Limb (tissue), 2 donors: ENCODE results near the gene ZNF527.
"Not testable (repeated sequence)": the region's sequence is repeated elsewhere in the genome, so short reads cannot be mapped to it uniquely, and the experiment has no call there.

Experiments
- DNase-seq, 2 donors: peaks; one replicate each; pipeline ENCODE4 v3.0.0-alpha.2; 2016; ENCODE audit errors: extremely low spot score in 2 of 2

Gene ZNF527

DNA sequence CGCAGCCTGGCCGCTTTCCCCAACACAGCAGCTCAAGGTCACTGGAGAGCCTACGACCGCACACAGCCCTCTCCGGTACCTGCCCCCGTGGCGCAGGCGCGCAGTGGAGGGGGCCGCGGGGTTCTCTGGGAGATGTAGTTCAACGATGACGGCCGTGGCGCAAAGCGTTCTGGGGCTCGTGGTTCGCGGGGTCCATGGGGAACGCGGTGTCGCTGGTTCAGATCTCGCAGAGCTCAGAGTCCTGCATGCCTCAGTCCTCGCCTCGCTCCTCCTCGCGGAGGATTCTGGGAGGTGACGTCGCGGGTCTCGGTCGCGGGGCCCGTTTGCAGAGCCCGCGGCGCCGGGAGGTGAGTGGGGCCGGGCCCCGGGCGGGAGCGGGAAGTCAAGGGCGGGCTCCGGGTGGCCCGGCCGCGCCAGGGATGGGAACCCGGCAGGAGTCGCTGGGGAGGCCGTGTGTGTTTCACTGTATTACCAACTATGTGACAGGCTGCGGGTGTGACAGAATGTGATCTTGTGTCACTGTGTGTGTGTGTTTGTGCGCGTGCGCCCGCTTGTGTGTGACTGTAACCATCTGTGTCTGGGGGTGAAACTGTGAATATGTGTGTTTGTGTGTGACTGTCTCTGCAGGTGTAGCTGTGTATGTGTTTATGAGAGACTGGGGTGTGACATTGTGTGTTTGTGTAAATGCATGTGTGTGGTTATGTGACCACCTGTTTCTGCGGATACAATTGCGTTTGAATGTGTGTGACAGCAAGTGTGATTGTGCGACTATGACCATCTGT is at the start of gene ZNF527:
ZNF527 (plus strand) TSS at position 220 of the 782 bp plus-strand sequence. CDS start 3,100 bp downstream, outside the sequence.
- DNase-seq: peak; percentile 97 to 98

DNA sequence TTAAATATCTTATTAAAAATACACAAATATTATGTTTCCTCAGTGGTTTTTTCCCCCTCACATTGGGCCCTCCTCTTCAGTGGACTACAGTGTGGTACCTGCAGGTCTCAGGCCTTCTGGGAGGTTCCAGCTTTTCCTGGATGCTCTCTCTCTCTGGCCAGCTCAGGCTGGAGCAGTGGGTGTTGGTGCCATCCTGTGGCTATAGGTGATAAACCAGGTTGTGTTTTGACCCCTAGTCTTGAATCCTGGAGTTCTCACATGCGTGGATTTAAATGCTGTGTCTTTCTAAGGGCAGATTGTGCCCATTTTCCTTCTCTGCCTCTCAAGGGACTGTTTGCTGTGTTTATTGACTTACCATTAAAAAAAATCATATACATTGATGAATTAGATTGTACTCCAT is 41.2 kb upstream of the ZNF527 start:
- no peak for DNase-seq

DNA sequence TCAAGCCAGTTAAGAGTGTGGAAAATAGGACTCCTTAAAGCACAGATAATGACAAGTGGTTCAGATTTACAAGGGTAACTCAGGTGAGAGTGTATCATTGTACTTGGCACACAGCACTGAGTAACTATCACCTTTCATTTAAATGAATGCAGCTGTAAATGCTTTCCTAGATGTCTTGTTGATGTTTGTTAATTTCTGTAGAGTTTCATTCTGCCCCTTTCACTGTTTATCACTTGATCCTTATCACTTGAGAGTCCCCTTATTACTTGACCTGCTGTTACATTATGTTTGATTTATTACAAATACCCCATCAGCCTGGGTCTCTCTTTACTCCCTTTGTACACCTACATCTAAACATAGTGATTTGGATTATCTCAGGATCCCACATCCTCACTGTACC is 38.1 kb upstream of the ZNF527 start:
- DNase-seq: no peak

DNA sequence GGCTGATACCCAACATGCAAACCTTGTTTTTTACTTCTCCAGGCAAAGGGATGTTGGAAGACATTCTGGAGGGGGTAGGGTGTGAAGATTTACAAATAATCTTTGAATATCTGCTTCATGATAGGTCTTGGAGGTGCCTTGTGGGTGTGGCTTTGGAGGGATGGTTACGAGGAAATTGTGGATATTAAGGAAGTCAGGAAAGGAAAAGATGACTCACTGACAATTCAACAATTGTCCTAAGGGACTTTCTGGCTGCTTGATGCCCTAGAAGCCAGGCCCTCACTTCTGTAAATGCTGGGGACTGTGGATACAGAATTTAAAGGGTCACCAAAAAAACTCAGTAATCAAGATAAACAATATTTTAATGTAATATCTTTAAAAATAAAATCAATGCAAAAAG is 37.4 kb upstream of the ZNF527 start:
- DNase-seq: no peak

DNA sequence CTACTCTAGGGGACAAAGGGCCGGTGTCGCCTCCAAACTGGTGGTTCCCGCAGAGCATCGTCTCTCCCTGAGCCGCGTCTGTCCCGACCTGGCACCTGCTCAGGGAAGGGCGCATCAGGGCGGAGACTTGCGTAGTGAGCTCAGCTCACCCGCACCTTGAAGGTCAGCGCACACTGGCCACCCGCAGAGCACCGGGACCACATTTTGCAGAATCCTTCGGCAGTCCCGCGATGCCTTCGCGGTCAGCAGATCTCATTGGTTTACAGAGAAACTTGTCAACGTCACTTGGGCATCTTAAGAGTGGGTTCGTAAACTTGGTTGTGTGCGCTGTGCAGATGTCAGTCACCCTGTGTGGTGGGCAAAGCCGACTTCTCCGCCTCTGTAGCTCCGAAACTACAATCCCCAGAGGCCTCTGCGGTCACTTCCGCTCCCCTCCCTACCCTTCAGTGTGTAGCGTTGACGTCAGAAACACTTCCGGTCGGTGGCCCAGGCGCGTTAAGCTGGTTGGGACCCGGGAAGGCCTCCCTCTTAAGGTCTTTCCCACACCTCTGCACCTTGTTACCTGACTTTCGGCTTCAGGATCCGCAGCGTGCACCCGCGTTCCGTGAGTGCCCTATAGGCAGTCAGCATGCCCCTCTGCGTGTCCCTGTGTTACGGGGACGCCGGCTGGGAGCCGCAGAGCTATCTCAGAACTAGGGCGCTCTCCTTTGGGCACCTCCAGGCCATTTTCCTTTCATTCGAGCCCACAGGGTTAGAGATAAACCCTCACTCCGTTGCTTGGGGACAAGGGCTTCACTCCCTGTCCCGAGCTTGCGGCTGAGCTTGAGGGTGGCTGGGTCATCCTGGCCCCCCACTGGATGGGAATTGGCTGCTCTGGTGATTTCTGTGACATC is 36.5 kb upstream of the ZNF527 start:
- peak; percentile 94 for DNase-seq

DNA sequence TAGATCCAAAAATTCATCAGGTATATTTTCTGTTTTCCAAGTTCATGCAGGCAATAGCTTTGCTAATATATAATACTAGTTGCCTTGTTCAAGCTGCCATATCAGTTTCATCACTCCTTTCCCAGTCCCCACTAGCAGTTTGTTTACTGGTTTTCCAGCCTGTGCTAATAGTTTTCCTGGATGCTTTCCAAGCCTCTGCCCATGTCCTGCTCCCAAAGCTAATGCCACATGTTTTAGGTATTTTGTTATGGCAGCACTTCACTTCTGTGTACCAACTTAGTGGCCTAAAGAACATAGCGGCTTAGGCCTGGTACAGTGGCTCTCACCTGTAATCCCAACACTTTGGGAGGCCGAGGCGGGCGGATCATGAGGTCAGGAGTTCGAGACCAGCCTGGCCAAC is 28.1 kb upstream of the ZNF527 start:
- DNase-seq: no peak

DNA sequence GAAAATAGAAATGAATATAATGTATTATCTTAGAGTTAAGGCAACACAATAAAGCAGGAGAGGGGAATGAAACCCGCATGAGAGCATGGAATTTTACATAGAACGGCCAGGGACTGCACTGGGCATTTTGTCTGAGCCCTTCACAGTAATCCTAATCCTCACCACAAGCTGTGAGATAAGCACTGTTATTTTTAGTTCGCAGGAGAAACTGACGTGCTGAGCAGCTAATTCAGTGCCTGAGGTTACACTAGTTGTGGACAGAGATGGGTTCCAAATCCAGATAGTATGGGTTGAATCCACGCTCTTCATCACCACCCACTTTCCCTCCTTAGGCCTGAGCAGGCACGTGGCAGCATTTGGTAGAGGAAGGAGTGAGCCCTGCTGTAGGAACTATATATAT is 24.8 kb upstream of the ZNF527 start:
- DNase-seq: no peak

DNA sequence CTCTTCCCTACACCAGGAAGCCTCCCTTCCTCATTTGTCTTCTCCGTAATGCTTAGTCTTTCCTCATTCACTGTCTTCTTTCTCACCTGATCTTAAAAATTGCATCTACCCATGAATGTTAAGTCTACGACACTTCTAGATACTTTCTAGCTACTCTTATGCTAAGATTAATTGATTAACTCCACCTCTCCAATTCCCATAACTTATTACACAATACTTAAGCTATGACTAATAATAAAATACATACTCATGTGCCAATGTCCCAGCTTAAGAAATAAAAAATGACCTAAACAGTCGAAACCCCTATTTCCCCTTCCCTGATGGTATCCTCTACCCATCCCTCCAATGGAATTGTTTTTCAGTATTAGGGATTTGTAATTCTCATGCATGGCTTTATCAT is 22.8 kb upstream of the ZNF527 start:
- DNase-seq: no peak

DNA sequence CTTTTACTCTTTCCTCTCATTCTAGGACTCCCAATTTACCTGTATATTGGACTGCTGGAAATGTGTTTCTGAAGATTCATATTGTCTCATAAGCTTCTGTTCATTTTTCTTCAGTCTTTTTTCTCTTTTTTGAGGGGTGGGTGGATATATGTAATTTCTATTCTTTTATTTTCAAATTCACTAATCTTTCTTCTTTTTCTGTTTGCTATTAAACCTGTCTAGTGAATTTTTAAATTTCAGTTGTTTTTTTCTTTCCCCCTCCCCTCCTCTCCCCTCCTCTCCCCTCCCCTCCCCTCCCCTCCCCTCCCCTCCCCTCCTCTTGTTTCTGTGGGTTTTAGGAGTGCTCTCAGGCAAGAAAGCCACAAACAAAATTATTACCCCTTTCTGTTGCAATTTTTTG is 16.9 kb upstream of the ZNF527 start:
- DNase-seq: no peak

DNA sequence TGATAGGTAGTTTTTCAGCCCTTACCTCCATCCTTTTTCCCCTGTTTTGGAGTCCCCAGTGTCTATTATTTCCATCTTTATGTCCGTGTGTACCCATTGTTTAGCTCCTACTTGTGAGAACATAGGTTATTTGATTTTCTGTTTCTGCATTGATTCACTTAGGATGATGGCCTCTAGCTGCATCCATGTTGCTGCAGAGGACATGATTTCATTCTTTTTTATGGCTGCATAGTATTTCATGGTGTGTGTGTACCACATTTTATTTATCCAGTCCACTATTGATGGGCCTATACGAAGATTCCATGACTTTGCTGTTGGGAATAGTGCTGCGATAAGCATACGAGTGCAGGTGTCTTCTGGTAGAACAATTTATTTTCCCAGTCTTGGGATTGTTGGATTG is 15.0 kb upstream of the ZNF527 start:
- DNase-seq: no peak

DNA sequence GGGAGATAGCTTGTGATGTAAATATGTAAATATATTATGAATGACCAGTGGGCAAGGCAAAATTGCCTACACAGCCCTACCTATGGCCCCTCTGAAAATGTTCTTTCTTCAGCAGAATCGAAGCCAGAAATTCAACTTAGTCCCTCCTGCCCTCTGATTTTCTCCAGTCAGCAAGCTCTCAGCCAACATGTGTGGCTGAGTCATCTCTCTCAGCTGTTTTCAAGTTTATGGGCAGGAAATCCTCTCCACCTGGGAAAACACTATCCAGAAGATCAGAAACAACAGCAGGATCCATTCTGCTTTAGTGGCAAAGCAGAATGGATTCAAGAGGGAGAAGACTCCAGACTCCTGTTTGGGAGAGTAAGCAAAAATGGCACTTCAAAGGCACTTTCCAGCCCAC is 8.9 kb upstream of the ZNF527 start:
- peak in 1 of 2 donors; percentile 2 for DNase-seq

DNA sequence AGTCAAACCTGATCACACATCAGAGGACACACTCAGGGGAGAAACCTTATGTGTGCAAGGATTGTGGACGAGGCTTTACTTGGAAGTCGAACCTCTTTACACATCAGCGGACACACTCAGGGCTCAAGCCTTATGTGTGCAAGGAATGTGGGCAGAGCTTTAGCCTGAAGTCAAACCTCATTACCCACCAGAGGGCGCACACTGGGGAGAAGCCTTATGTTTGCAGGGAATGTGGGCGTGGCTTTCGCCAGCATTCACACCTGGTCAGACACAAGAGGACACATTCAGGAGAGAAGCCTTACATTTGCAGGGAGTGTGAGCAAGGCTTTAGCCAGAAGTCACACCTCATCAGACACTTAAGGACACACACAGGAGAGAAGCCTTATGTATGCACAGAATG is 8.2 kb upstream of the ZNF527 start:
- DNase-seq: no peak

DNA sequence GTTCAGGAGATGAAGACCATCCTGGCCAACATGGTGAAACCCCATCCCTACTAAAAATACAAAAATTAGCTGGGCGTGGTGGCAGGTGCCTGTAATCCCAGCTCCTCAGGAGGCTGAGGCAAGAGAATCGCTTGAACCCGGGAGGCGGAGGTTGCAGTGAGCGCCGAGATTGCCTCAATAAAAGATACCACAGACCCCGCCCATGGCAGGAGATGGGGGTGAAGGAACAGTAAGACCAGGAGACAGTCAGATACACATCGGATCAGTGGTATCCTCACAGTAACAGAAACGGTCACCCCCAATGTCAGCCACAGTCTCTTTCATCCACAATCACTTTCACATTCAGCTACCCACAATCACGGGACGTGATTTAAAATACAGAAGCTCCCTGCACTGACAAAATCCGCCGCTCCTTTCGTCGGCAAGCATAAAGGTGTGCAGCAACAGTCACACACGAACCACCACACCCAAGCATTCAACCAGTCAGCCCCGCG is 466 bp upstream of the ZNF527 start:
- DNase-seq: not testable (repeated sequence)

DNA sequence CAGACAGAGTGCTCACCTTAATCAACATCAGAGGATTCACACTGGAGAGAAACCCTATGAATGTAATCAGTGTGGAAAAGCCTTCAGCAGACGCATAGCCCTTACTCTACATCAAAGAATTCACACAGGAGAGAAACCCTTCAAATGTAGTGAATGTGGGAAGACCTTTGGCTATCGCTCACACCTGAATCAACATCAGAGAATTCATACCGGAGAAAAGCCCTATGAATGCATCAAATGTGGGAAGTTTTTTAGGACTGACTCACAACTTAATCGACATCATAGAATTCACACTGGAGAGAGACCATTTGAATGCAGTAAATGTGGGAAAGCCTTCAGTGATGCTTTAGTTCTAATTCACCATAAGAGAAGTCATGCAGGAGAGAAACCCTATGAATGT is 18.3 kb downstream of the ZNF527 start:
- no peak for DNase-seq

DNA sequence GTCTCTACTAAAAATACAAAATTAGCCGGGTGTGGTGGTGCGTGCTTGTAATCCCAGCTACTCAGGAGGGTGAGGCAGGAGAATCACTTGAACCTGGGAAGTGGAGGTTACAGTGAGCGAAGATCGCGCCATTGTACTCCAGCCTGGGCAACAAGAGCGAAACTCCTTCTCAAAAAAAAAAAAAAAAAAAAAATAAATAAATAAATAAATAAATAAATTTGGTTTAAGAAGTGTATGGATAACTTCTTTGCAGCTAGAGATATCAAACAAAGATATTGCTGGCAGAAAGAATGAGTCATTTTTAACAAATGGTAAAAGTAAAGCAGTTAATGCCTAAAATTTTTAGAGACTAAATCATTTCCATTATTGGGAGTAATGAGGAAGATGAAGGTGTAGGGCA is 20.5 kb downstream of the ZNF527 start:
- DNase-seq: not testable (repeated sequence)

DNA sequence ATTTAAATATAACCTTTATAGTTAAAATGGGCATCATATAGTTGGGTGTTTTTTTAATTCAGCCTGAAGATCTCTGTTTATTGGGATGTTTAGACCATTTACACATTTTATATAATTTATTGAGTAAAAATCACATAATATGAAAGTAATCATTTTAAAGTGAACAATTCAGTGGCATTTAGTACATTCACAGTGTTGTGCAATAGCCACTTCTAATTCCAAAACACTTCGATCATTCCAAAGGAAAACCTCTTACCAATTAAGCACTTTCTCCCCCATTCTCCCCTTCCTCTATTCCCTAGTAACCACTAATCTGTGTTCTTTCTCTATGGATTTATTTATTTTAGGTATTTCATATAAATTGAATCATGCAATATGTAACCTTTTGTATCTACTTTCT is 30.2 kb downstream of the ZNF527 start:
- DNase-seq: no peak

DNA sequence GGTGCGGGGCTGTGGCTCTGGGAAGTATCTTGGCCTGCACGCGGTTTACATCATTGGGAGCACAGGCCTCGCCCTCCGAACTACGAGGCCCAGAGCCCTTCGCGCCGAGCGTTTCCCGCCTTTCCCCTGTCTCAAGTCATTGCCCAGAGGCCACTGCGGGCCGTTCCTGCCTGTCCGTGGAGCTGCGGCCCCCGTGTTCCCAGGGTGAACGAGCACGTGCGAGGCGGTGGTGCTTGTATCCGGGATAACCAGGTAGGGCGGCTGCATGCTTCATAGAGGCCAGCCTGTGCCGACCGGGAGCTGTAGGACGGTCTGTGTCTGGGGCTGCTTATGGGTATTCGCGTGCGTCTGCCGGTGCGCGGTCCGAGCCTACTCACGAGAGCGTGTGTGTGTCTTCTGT is 32.5 kb downstream of the ZNF527 start:
- DNase-seq: no peak

DNA sequence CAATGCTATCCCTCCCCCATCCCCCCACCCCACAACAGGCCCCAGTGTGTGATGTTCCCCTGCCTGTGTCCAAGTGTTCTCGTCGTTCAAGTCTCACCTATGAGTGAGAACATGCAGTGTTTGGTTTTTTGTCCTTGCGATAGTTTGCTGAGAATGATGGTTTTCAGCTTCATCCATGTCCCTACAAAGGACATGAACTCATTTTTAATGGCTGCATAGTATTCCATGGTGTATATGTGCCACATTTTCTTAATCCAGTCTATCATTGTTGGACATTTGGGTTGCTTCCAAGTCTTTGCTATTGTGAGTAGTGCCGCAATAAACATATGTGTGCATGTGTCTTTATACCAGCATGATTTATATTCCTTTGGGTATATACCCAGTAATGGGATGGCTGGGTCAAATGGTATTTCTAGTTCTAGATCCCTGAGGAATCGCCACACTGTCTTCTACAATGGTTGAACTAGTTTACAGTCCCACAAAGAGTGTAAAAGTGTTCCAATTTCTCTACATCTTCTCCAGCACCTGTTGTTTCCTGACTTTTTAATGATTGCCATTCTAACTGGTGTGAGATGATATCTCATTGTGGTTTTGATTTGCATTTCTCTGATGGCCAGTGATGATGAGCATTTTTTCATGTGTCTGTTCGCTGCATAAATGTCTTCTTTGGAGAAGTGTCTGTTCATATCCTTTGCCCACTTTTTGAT is 35.4 kb downstream of the ZNF527 start:
- not testable (repeated sequence) for DNase-seq

DNA sequence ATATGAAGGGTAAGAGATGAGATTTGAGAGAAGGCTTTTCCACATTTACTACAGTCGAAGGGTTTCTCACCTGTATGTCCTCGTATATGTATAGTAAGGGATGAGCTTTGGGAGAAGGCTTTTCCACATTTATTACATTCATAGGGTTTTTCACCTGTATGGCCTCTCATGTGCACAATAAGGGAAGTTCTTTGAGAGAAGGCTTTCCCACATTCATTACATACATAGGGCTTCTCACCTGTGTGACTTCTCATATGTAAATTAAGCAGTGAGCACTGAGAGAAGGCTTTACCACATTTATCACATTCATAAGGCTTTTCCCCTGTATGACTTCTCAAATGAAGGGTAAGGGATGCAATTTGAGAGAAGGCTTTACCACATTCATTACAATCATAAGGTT is 41.8 kb downstream of the ZNF527 start:
- DNase-seq: no peak

DNA sequence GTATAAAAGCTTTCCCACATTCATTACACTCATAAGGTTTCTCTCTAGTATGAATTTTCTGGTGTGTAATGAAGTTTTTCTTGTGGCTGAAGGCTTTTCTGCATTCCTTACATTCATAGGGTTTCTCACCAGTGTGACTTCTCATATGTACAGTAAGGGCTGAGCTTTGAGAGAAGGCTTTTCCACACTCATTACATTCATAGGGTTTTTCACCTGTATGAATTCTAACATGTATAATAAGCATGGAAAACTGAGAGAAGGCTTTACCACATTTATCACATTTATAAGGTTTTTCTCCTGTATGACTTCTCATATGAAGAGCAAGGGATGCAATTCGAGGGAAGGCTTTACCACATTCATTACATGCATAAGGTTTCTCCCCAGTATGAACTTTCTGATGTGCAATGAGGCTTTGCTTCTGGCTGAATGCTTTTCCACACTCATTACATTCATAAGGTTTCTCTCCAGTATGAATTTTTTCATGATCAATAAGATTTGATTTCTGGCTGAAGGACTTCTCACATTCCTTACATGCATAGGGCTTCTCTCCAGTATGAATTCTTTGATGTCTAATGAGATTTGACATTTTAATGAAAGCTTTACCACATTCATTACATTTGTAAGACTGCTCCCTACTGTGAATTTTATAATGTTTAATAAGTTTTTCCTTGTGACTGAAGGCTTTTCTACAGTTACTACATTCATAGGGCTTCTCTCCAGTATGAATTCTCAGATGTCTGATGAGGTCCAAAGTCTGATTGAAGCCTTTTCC is 42.6 kb downstream of the ZNF527 start:
- no peak for DNase-seq
